Measurements from ENCODE around the gene ANXA11.
A peak's percentile ranks its signal among the peaks of the same experiment; 100 is the strongest.
"Not testable (repeated sequence)": the region's sequence is repeated elsewhere in the genome, so short reads cannot be mapped to it uniquely, and the experiment has no call there.

Gene ANXA11

GRCh38 chr10:80165173-80165572 lies 40.2 kb downstream of the ANXA11 start:
- DNase-seq = no peak

DNA sequence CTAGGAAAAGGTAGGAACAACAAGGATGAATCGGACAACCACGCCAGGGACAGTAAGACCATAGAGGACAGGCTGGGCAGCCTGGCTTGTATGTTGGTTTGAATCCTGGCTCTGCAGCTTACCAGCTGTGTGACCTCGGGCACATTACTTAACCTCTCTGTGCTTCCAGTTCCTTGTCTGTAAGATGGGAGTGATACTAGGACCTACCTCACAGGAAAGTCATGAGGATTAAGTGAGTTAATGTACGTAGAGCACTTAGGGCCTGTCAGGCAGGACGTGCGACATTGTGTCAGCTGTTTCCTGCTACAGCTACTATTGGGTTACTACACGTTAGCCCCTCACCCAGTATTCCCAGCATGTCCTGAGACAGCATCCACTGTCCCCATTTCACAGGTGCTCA lies 40.7 kb downstream of the ANXA11 start:
- DNase-seq = no peak

GRCh38 chr10:80163741-80164341 lies 41.5 kb downstream of the ANXA11 start:
- peak in 1 of 14 donors; percentile 79 for DNase-seq

DNA sequence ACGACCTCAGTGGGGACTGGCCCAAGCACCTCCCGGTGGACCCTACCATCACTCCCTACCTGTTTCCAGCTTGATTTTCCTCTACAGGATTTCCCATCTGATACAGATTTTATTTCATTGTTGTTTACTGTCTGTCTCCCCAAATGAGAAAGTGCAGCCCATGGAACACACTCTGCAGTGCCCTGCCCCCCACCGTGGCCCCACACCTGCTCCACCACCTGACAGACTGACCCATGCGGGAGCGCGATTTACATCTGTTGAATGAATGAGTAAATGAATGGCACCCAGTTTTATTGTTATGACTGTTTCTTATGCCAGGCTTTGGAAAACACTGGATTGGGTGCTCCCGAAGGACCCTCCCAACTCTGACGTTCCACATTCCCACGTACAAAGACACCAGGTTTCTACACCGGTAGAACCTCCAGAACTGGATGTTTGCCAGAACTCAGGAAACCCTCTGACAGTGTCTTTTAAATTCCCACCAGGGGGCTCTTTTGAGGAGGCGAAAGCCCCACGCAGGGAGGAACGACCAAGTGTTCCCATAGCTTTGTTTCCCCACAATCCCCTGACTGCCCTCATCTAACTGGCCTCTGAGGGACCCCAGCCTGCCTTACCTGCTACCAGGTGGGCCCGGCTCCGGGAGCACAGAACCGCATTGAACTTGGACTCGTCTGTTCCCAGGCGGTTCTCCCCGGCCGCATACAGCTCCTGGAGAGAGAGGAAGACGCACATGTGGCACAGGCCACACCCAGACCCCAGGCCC lies 43.8 kb downstream of the ANXA11 start:
- peak in 1 of 14 donors; percentile 50 for DNase-seq

- no peak for DNase-seq
Observed at GRCh38 chr10:80160361-80161320, 44.7 kb downstream of the ANXA11 start.

- no peak for DNase-seq
Observed at GRCh38 chr10:80159166-80159873, 46.0 kb downstream of the ANXA11 start.

DNA sequence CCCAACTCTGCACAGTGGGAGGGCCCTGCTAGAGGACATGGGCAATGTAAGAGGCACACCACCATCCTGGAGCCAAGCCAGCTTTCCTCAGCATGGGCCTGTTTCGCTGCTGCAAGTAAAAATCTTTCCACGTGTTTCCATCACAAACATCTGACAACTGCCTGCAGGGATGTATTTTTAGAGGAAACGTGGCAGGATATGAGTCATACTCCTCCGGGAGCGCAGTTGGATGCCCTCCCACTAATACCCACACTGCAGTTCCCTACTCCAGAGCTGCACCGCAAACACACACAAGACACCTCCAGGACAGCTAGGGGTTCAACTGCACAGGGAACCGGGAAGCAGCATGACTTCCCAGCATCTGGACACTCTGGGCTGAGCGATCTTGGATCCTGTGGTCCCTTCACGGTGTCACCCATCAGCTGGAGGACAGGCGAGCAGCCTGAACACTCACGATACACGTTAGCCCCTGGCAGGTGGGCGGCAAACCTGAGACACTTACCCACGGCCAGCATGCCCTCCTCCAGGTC lies 46.7 kb downstream of the ANXA11 start:
- peak in 2 of 14 donors; percentile 26 to 46 for DNase-seq

DNA sequence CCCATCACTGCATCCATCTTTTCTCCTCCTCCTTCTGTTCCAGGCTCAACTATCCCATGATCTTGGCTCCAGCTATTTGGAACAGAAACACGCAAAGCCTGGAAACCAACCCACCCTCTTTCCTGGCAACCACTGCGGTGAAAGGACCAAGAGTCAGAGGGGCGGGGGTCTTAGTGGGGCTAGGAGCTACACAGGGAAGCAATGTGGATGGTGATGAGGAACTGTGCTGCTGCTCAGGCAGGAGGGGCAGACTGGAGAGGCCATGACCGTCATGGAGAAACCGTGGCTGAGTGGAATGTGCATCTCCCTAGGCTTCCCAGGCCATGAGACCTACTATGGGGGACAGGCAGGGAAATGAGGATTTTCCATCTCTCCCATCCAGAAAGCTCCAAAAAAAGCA lies 47.2 kb downstream of the ANXA11 start:
- no peak for DNase-seq

DNA sequence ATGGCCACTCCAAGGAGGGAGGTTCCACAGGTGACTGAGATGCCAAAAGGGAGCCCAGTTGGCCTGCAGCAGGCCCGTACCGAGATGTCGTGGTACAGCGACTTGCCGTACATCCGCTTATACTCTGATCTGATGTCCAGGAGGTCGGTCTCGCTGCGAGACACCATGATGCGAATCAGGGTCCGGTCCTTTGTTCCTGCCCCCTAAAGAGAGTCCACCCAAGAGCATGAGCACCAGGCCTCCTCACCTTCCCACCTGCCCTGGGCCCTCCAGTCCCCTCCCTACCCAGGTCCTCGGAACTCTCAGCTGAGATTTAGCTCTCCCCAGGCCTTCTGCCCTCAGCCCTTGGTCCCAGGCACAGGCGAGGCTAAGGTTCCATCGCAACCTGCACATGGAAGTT lies 47.8 kb downstream of the ANXA11 start:
- DNase-seq = no peak

DNA sequence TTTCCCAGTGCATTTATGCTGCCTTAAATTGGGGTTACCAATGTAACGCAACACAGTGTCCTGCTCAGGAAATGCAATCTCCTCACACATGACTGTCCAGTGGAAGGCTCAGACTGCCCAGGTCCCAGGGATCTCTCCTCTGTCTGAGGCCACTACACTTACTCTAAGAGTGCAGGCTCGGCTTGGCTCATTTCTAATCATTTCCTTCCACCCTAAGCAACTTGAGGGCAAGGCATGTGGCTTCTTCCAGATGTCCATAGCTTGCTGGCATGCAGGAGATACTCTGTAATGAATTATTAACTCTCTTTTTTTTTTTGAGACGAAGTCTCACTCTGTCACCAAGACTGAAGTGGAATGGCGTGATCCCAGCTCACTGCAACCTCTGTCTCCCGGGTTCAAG lies 49.1 kb downstream of the ANXA11 start:
- no peak for DNase-seq

GRCh38 chr10:80155696-80156215 lies 49.6 kb downstream of the ANXA11 start:
- no peak for DNase-seq

GRCh38 chr10:80154978-80155695 lies 50.2 kb downstream of the ANXA11 start:
- DNase-seq = no peak

- DNase-seq = no peak
Observed at GRCh38 chr10:80154626-80154977, 50.7 kb downstream of the ANXA11 start.

DNA sequence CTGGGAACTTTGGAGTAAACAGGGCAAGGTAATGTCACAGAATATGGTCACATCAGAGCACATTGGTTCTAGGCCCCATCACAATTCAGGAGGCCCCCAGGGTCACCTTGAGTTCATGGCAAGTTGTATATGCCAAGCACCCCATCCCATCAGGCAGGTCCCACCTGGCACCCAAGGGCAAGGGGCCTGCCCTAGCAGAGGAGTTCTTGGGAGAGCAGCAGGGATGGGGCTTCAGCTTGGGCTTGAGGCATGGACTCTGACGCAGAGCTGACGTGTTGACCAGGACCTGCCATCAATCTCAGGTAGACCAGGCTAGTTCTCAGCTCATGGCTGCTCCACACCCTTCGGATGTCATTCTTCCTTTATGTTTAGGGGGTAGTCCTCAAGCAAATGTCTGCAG lies 51.9 kb downstream of the ANXA11 start:
- no peak for DNase-seq

DNA sequence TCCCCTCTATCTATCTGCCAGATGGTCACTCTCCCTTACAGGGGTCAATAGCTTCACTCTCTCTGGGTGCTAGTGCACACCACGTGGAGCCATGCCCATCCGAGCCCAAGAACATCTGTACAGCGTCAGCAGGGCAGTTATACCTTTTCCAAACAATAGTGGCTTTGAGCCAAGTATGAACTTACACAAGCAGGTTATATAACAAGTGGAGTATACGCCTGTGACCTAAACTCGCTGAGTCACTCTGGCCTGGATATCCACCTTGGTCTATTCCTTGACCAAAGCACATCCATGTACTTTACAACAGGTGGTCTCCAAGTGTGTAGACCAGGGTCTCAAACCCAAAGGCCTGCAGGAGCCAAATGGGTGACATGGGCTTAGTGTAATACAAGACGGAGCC lies 52.5 kb downstream of the ANXA11 start:
- DNase-seq = no peak

DNA sequence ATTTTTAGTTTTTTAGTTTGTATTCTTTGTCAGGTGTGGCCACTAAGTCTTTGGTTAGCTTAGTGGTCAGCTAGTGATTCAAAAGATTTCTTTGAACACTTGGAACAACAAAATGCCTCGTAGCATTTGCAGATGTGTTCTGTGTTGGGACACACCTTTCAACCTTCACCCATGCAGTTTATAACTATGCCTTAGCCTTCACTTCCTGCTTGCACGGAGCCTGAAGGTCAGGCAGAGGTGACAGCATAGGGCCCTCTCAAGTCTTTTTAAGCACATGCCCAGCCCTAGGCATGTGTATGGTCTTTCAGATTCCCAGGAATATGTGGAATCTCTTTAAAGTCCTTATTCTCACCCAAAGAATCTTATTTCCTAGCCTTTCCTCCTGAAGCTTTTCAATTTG lies 55.2 kb downstream of the ANXA11 start:
- DNase-seq = no peak

- DNase-seq = no peak
Observed at GRCh38 chr10:80149123-80149522, 56.2 kb downstream of the ANXA11 start.

DNA sequence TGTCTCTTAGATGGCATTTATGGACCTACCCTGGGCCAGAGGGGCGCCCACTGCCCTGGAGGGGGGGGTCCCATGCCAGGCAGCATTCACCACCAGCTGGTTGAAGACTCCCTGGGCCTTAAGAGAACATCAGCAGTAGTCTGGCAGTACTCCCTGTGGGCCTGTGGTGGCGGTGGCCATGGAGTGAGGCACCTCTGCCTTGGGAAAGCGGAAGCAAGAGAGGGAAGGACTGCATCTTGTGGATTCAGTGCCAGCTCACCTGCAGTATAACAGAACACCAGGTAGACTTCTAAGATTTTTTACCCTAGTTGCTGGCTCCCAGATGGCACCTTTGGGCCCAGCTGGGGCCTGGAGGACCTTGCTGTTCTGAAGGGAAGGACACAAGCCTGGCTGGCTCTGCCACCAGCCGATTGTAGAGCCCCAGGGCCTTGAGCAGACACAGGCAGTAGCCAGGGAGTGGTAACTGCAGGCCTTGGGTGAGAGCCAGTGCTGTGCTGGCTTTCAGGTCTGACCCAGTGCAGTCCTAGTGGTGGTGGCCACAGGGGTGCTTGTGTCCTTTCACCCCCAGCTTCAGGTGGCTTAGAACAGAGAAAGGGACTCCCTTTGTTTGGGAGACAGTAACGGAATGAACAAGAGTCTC lies 57.1 kb downstream of the ANXA11 start:
- DNase-seq = no peak

GRCh38 chr10:80146918-80147317 lies 58.4 kb downstream of the ANXA11 start:
- DNase-seq = no peak

GRCh38 chr10:80145406-80146308 lies 59.7 kb downstream of the ANXA11 start:
- DNase-seq = not testable (repeated sequence)

Measured in C1 segment of cervical spinal cord (tissue), 14 donors.